GM19397 (cell line): ENCODE measurements around the gene SH3D21.
A peak's percentile ranks its signal among the peaks of the same experiment; 100 is the strongest.

Experiments
- ATAC-seq: cut with Tn5 transposase; IDR thresholded peaks from one replicate; pipeline ENCODE4 v1.9.1; 2021; ENCODE audit warnings: mild to moderate bottlenecking, moderate library complexity; ENCODE audit not compliant: unreplicated experiment

Gene SH3D21

DNA sequence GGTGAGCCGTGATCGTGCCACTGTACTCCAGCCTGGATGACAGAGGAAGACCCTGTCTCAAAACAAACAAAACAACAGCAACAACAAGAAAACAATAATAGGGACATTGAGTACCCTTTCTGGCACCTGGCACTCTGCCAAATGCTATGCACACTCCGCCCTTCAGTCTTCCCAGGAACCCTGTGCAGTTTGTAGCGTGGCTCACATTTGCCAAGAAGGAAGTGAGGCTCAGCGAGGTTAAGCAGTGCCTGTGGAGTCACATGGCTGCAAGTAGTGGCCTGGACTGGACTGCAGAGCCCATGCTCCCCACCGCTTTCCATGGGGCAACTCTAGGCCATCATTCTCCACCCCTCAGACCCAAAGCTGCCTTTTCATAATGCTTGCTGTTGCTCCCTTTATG, 22.5 kb downstream of the SH3D21 start:
- ATAC-seq, result no peak

DNA sequence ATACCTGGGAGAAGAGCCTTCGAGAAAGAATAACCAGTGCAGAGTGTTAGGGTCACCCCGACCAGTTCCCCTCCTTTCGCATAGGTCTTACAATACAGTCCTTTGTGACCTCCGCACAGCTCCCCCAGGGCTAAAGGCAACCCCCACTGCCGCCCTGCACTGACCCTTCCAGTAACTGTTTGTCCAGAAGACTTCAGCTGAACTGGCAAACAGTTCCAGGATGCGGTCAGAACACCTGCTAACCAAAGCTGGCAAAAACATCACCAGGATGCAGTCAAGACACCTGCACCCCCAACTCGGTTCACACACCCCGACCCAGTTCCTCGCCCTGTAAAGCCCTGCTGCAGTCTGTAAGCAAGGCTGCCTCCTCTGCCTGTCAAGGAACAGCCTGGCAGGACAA, 23.6 kb downstream of the SH3D21 start:
- no peak for ATAC-seq

DNA sequence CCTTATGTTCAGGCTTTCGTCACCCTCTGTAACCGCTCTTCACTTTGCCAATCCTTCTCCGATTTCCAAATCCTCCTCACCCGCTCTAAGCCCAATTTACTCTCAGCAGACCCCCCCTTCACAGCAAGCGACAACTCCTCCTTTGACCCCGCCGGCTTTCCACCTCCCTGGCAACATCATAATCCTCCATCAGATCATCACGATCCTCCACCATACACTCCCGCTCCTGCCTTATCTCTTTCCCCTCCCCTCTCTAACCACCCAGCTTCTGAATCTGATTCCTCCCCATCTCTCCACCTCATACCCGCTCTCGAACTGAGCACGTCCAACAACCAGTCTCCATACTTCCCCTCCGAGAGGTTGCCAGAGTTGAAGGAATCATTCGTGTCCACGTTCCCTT, 24.8 kb downstream of the SH3D21 start:
- ATAC-seq, result no peak

DNA sequence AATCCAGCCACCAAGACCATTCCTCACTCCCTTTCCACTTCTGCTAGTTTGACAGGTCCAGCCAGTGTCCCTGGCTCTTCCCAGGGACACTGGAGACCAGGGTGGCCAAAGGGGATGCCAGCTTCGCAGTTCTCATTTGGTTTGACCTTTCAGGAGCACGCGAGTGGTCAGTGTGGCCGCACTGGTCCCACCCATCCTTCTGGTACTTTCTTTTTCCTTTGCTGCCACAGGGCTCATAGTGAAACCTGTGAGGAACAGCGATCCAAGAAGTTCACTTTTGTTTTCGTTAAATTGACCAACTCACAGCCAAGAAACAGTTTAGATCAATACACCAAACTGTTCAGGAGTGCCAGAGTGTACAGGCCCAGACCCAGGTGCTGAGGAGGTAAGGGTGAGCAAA, 31.7 kb downstream of the SH3D21 start:
- ATAC-seq, result no peak

DNA sequence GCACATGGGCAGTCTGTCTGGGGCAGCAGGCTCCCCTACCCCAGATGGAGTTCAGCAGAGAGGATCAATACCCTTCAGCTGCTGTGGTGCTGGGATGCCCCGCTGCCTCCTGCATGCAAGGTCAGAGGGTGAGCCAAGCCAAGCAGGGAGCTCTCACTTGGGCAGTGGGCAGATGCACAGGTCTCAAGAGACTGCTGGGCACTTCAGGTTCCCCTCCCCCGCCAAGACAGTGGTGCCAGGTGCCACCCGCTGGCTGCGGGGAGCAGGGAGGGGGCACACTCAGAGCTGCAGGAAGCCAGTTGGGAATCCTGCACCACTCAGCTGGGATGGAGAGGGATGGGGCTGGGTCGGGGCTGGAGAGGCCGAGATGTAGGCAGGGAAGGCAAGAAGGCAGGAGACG, 33.0 kb downstream of the SH3D21 start:
- no peak for ATAC-seq

DNA sequence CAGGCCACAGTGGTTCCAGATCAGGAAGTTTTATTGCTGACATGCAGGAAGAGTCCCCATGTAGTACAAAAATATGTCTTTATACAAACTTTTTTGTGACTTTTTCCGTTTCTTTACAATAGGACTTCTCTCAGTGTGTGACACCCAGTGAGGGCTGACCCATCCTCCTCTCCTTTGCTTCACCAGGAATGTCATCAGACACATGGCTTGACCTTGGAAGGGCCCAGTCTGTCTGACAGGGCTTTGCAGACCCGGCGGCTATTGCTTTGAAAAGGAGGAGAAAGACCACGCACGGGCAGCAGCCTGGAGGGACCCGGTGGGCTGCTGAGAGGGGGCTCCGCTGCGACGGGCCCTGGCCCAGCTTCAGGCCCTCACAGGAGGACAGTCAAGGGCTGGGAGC, 33.4 kb downstream of the SH3D21 start:
- no peak for ATAC-seq

DNA sequence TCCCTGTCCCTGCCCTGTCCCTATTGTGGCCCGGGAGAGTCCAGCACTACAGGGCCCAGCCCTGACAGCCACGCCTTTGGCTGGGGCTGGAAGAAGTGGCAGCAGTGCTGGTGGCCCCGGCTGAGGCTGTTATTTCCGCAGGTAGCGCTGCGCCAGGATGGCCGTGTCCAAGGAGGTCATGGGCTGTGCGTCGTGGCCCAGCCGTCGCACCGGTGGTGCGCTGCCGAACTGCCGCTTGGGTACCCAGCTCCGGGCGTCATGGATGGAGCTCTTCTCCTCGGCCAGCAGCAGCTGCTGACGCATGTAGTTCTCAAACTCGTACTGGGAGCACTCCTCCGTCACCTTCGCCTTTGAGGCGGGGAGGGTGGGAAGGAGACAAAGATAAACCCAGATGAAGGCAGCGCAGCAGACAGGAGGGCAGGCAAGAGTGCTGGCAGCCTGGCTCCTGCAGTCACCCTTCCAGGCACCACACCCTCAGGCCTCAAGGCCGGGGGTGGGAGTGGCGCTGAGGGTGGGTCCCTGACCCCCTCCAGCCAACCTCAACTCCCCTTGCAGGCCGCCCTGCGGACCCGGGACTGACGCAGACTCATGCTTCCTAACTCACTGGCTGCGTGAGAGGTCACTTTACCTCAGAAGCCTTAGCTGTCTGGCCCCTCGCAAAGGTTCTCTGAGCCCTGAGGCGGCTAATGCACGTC, 35.6 kb downstream of the SH3D21 start:
- no peak for ATAC-seq

DNA sequence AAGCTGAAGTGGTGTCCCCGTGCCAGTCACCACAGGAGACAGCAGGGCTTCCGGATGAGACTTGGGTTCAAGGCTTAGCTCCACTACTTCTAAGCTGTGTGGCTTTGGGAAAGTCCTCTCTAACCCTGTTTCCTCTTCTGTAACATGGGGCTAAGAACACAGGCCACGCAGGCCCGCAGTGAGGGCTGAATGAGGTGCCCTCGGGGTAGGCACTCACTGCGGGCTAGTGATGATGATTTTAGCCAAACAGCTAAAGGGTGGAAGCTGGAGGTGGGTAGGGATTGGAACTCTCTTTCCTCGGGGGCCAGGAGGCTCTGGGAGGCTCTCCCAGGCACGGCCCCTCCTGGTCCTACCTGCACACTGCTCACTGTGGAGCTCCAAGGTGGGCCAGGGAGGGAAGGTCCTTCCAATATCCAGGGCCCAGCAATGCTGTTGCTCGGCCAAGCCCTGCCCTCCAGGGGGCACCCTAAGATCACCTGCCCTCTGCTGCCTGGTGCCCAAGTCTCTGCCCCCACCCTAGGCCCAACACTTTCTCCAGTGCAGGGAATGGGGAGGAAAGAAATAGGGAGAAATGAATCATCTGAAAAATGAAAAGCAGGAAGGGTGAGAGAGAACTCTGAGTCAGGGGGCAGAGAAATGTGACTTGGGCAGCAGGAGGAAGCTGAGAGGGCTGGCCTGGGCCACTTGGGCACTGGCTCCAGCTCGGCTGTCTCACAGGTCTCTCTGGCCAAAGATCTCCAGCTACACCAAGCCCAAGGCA, 36.4 kb downstream of the SH3D21 start:
- ATAC-seq, result no peak

DNA sequence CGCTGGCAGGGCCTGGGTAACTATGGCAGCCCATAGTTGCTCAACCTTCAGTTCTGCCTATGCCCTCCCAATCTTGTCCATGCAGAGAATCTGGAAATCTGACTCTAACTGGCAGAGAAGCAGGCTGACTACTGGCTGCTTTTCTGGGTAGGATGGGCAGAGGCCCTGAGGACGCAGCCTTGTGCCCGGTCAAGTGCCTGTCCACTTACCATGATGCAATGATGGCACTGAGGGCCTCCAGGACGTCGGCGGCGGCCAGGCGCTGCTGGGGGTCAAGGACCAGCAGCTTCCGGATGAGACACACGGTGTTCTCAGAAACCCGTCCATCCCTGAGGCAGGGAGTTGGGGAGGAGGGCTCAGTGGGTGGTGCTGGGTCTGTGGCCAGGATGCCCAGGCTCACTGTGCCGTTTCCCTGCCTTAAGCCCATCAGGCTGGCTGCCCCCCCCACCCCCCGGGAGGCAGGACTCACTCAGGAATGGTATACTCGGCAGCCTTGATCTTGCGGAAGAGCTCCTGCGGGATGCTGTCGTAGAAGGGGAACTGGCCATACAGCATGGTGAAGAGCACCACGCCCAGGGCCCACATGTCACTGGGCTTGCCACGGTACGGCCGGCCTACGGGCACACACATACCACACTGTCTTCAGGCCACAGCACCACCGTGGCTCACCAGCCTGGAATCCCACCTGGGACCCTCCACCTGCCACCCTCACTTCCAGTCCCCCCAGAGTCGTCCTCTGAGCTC, 37.7 kb downstream of the SH3D21 start:
- ATAC-seq, result no peak

DNA sequence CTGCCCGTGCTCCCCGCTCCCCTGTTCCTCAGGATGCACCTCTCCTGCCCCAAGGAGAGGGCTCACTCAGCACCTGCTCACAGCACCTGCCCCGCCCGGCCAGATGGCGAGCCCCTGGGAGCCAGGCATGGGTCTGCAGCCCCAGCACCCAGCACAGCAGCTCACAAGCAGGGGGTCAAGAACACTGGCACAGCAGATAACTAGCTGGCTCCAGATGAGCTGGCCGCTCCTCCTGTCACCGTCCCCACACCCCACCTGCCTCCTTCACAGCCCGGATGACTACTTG, 38.2 kb downstream of the SH3D21 start:
- ATAC-seq, result no peak

DNA sequence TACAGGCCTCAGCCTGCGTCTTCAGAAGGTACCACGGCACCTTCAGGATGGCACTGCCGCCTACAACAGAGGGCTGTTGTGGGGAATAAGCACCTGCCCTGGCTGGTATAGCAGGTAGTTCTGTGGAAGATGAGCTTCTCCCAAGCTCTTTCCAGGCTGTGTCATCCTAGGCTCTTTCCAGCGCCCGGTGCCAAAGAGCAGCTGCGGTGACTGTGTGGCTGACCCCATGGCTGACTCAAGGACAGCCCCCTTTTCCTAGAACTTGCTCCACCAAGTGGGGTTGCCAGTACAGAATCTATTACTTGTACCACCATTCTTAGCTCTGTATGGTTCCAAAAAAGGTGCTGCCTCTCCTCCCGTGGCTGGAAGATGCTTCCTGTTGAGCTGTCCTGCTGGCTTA, 39.2 kb downstream of the SH3D21 start:
- no peak for ATAC-seq

DNA sequence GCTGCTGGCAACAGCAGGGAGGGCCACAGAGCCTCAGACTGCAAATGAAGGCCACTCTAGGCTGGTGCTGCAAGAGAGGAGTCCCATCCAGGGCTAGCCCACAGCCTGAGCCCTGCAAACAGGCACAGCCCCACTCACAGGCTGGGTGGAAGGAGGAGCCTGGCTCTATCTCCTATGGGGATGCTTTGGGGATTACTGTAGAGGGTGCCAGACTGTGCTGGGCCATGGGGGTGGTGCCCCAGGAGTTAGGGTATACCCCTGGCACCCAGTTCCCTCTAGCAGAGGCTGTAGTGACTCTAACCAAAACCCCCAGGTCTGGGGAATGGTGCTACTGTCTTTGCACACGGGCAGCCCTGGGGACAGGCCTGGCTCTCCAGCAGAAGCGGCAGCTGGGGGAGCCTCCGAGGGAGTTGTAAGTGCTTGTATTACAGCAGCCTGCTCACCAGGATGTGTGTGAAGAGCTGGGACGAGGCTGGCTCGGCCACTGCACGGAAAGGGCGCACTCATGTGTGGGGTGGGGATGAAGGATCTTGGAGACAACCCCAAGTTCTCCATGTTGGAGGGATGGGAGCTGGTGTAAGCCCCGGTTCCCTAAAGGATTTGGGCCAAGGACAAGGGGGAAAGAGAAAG, 40.7 kb downstream of the SH3D21 start:
- no peak for ATAC-seq

DNA sequence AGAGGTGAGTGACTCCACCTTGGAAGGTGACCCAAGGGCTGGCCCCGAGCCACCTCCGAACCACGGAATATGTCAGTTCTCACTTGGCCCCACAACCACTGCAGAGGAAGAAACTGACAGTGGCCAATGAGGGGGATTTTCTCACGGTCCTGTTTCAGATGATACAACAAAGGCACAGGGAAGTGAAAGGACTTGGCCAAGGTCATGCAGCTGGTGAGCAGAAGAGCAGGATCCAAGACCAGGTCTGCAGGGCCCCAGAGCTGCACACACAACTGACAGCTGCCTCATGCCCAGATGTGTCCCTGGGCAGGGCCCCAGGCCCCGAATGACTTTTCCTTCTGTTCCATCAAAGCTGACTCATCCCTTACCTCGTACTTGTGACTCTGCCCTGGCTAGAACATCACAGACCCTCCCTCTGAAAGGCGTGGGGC, 43.1 kb downstream of the SH3D21 start:
- ATAC-seq, result peak; percentile 50

DNA sequence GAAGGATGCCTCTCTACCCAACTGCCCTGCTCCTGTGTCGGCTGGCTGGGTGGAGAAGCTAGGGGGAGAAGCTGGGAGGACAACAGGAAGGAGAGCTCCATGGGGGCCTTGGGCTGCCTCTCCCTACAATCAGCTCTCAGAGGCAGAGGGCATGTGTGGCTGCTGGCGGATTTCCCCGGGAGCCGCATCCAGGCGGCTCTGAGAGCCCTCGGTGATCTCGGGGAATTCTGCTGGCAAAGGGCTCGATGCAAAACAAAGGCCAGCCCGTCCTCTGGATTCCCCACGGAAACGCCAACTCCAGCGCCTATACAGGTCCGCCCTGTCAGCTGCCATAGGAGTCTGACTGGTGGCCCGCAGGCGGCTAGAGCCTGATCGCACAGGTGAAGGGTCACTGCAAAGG, 43.7 kb downstream of the SH3D21 start:
- no peak for ATAC-seq

DNA sequence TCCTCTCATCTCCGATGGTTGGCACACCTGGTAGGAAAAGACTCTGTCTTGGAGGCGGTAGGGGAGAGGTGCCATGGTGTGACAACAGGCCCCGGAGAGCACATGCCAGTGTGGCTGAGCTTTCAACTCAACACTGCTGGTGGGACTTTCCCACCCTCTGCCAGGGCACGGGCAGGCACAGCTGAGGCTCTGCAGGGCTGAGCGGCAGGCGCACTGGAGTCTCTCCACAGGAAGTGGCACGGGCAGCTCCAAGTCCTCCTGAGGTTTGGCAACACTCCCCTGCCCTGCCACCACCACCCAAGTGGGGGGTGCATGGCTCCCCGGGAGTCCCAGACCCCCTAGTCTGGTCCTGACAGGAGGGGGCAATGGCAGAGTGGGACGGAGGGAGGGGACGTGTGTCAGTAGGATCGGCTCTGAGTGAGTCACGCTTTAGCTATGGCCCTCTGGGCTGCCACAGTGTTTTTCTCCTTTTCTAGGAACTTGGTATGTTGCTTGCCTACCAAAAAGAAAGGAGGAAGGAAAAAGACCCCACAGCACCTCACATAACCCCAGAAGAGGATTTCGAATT, 44.6 kb downstream of the SH3D21 start:
- no peak for ATAC-seq

DNA sequence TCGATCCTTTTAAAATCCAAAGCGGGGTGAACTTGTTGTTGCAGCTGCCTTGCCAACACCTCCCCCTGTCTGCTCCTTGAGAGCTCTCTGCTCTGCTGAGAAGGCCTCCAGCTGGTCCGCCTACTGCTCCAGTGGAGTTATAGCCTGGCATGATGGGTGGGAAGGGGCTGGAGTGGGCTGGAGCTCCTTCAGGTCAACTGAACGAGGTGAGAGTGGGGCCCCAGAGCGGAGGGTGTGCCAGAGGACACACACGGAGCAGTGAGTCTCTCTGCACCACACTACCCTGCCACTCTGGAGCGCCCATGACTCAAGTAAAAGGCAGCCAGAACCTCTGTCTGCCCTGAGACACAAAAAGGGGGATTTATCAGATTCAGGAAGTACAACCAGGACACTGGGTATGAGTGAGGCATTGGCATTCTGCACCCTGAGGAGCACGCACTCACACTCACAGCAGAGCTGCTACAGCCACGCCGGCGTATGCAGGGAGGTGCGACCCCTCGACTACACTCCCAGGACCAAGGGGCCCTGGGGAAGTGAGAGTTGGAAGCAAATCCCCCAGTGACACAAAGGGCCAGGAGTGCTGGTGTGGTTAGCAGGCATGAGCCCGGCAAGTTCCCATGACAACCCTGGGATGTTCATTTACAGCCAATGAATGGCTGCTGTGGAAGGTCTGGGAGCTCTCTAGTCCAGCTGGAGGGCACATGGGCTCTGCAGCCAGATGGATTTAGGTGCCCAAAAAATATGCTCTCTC, 45.2 kb downstream of the SH3D21 start:
- ATAC-seq, result no peak

DNA sequence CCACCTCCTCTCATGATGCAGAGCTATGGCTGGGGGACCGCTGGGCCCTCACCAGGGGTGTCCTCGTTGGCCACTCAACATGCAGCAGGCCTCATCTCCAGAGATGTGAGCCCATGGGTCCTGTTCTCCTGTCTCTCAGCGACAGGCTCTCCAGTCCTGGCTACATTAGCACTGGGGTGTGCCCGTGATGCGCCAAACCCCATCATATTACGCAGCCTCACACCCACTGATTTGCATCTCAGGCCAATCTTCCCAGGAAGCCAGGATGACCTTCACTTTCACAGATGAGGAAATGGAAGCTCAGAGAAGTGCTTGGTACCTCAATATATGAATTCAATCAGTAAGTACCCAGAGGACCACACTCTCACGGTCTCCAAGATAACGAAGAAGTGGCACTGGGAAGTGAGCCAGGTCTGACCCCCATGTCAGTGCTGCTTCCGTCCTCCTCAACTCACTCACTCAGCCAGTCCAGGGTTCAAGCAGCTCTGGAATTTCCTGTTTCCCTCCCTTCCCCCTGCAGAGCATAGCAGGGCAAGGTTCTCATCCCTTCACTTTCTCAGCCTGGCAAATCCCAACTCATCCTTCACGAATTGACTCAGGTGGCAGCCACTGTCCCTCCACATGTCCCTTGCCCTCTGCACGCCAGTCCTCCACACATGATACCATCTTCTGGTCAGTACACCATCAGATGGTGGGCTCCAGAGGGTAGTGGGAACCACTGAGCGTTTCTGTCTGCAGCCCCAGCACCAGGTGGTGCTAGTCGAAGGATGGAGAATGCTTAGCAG, 46.1 kb downstream of the SH3D21 start:
- no peak for ATAC-seq

DNA sequence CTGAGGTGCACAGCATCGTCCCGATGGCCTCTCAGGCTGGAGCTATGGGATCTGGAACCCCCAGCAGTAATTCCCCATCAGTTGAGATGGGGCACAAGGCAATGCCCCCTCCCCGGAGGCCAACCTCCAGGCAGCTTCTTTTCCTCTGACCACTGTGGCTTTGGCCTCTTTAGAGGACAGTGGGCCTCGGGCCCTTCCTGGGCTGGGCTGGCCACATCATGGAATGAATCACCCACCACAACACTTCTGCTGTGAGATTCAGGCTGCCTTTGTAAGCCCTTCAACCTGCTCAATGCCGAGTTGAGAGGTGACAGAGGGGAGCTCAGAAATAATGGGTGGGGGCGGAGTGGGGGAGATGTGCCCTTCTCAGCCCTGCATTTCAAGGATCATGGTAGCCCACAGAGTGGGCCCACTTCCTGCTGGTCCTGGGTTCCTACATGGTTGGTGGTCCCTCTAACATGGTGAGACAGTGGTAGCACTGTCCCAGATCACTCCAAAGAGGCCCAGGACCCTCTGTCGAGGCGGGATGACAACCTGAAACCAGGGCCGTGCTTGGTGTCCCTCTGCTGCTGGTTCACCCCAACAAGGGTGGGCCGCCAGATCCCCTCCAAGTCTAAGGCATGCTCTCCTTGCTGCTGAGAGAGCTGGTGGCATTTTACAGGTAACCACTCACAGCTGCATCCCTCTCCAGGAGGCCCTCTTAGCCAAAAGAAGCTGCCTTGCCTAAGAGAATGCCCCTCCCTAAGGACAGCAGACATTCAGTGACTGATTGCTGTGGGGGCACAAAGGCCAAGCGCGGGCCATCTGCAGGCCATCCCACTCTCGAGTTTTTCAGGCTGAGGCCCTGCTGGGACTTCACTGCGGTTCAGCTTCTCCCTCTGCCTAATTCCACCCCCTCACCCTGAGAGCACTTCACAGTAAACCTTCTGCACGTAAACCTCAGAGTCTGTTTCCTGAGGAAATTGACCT, 47.0 kb downstream of the SH3D21 start:
- ATAC-seq, result no peak

DNA sequence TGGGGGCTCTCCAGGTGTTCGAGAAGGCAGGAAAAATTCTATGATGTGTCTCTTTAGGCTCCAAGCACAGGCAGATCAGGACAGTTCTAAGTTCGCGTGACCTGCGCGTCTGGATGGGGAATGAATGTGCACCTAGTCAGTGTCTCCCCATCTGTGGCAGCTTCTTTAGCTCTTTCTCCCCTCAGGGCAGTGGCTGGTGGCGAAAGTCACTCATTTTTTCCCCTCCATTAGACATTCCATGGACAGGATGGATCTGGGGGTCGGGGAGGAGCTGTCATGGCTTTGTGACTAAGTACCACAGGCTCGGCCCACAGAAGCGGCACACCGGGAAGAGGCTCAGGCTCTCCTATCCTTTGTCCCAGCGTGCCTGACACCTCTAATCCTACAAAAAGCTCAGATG, 48.3 kb downstream of the SH3D21 start:
- ATAC-seq, result no peak
